ENCODE data around the gene GSTM4. TPM values are rescaled to one million over a fixed set of nuclear protein-coding genes. Genes with fewer than 3 reads are reported as not detected.

GSTM4 gene
- total RNA-seq, 1 donor: 8.7 TPM

DNA sequence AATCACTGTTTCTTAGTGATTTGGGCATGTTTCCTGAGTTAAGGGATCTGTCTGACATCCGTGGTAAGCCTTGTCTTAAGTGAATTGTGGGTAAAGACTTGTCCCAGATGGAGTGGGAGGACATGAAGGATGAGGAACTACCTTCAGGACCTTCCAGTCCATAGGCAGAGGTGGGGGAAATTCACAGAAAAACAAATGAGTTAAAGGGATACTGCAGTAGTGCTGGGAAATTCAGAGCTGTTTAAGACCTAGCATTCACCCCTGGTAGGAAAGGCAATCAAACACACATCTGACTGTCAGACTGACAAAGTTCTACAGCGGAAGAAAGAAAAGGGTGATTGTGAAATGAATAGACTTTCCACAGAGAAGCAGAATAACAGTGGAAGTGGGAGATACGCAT, 39.5 kb upstream of the GSTM4 start:
- H3K4me3 ChIP-seq (ENCODE audit: low read depth, low read length): no peak overlapping the region
- TF ChIP-seq, protein P1, sequence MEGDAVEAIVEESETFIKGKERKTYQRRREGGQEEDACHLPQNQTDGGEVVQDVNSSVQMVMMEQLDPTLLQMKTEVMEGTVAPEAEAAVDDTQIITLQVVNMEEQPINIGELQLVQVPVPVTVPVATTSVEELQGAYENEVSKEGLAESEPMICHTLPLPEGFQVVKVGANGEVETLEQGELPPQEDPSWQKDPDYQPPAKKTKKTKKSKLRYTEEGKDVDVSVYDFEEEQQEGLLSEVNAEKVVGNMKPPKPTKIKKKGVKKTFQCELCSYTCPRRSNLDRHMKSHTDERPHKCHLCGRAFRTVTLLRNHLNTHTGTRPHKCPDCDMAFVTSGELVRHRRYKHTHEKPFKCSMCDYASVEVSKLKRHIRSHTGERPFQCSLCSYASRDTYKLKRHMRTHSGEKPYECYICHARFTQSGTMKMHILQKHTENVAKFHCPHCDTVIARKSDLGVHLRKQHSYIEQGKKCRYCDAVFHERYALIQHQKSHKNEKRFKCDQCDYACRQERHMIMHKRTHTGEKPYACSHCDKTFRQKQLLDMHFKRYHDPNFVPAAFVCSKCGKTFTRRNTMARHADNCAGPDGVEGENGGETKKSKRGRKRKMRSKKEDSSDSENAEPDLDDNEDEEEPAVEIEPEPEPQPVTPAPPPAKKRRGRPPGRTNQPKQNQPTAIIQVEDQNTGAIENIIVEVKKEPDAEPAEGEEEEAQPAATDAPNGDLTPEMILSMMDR (IDR thresholded peaks at IDR 0.05; ENCODE audit: insufficient read depth, low read length): no peak
- DNase-seq (ENCODE audit: low read depth): no peak

DNA sequence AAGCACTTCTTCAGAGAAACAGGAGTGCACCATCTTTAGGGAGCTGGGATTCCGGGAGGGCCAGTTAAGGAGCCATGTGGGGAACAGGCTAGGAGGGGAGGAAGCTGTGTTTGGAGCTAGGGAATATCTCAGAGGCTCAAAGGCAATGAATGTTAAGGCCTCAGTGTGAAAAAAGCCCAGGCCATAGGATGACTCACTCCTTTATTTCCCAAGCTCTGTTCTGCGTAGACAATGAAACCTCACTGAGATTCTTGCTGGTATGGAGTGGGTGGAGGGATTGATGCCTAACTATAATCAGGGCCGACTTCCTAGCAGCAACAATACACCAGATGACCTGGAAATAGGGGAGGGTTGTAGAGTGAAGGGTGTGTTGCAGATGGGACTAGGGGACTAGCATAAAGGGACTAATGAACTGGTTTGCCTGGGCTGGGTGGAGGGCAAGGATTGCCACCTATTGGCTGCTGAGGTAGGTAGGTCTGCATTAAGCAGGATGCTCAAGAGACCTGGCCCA, 38.6 kb upstream of the GSTM4 start:
- H3K4me3 ChIP-seq (ENCODE audit: low read depth, low read length): no peak overlapping the region
- TF ChIP-seq, protein P1 (IDR thresholded peaks at IDR 0.05; ENCODE audit: insufficient read depth, low read length): no peak
- peak; percentile 94 for DNase-seq (ENCODE audit: low read depth)

DNA sequence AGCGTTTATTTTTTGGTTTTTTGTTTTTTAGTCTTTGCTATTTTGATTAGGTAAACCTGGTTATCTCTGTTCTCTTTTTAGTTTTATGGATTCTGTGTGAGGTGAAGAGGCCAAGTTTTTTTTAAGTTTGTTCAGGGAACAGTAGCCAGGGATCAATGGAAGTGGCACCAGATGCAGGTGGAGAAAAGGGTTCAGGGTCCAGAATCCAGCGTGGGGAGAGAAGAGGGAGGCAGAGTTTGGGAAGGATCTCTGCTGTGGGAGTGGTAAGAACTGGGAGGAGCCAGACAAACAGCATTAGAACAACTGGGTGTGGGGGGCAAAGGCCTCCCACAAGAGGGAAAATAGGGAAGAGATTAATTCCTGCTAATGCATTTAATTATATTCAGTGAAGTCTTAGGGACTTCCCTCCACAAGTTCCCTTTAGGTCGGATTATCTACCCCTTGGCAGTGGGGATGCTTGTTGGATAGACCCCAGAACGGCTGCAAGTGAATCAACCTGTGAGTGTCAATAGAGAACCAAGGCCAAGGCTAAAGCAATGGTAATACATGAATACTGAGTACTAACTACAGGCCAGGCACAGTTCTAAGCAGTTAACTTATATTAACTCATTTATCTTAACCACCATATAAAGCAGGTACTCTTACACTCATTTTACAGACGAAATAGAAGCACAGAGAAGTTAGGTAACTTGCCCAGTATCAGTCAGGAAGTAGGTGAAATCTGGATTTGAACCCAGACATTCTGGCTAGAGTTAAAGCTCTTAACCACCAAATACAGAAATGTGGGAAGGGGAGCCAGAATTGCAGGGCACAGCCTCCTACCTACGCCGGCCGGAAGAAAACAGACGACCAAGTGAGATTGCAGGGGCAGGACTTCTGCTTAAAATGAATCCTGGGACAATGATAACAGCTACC, 37.0 kb upstream of the GSTM4 start:
- DNase-seq (ENCODE audit: low read depth): no peak
- TF ChIP-seq, protein P1 (IDR thresholded peaks at IDR 0.05; ENCODE audit: insufficient read depth, low read length): no peak
- H3K4me3 ChIP-seq (ENCODE audit: low read depth, low read length): peak overlapping the region; percentile 96

DNA sequence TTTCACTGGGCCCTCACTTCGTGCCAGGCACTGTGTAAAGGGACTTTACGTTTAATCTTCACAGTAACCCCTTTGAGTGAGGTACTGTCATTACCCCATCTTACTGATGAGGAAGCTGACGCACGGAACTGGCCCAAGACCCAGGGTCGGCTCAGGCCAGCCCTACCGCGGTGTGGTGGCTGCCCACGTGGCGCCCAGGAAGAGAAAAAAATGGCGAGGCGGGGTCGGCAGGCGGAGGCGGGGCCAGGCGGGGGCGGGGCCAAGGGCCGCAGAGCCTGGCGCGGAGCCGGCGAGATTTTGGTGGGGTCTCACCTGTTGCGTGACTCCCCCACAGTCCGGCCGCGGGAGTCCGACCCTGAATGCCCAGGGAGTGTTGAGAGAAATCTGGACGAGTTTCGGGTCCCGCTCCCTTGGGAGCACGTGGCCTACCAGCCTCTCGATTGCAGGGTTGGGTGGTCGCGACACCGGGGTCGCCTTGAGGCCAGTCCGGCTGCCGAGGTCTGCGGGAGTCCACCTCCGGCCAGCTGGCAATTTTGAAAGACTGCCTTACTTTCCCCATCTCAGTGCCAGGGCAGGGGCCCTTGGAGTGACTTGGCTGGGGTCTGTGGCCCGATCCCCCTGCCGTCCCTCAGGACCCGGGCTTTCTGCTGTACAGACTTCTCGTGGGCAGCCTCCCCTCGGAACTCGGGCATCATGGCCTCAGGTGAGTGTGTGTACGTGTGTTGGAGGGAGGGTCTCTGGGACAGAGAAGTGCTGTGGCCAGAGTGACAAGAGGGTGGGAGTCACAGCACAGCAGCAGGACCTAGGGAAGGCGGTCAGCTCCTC, 36.1 kb upstream of the GSTM4 start, which contains the start of the genes AMPD2 and GNAT2:
Gene AMPD2, plus strand, starts transcription at position 262 of the 825 bp plus-strand sequence. CDS start 1,339 bp downstream, outside the sequence.
Gene GNAT2, minus strand, starts transcription at position 41 of the 825 bp plus-strand sequence. CDS start 6,746 bp downstream, outside the sequence.
- H3K4me3 ChIP-seq (ENCODE audit: low read depth, low read length): peak within 1 kb of the TSS; percentile 96
- DNase-seq (ENCODE audit: low read depth): peak; percentile 86
- TF ChIP-seq, protein P1 (IDR thresholded peaks at IDR 0.05; ENCODE audit: insufficient read depth, low read length): no peak

DNA sequence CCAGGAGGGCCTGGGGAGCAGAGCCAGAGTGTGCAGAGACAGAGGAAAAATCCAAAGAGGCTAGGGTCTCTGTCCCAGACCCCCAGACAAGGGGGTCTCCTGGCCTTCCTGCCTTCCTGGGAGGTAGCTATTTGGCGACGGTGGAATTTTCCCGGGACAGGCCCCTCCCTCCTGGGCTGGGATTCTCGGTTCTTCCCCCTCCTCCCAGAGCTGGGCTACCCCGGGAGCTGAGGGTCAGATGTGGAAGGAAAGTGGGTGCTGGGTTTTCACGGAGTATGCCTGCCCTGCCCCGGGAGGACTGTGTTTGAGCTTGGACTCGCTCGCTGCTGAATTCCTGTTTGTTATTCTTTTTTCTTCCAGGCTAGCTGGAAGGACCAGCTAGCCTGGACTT, 35.5 kb upstream of the GSTM4 start:
- peak overlapping the region; percentile 96 for H3K4me3 ChIP-seq (ENCODE audit: low read depth, low read length)
- DNase-seq (ENCODE audit: low read depth): peak; percentile 64
- TF ChIP-seq, protein P1 (IDR thresholded peaks at IDR 0.05; ENCODE audit: insufficient read depth, low read length): no peak

DNA sequence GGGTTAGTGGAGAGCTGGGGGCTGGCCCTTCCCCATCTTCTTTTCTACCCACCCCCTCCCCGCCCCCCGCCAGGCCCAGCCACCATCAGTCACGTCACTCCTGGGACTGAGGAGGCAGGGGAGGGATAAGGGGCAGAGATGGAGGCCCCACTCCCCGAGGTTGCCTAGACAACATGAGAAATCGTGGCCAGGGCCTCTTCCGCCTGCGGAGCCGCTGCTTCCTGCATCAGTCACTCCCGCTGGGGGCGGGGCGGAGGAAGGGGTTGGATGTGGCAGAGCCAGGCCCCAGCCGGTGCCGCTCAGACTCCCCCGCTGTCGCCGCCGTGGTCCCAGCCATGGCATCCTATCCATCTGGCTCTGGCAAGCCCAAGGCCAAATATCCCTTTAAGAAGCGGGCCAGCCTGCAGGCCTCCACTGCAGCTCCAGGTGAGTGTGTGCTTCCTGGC, 35.0 kb upstream of the GSTM4 start:
- peak; percentile 91 for DNase-seq (ENCODE audit: low read depth)
- peak overlapping the region; percentile 96 for H3K4me3 ChIP-seq (ENCODE audit: low read depth, low read length)
- TF ChIP-seq, protein P1 (IDR thresholded peaks at IDR 0.05; ENCODE audit: insufficient read depth, low read length): no peak

Measured in fibroblast of the aortic adventitia (primary cell).